ENCODE measurements around the gene SPOCK3.

- TF ChIP-seq CTCF (IDR thresholded peaks at IDR 0.05) (no peak), POLR2AphosphoS5 (IDR thresholded peaks at IDR 0.05; ENCODE audit: low read depth, low read length) (no peak), REST (IDR thresholded peaks at IDR 0.05; ENCODE audit: insufficient read depth in 1 of 2, low read depth in 2 of 2, low read length in 1 of 2) (no peak)
Observed at GRCh38 chr4:167032871-167033270, 201.4 kb downstream of the SPOCK3 start.

Measured in Panc1 (cell line).